DMS153 (cell line): ENCODE measurements around the gene SLC24A2.
"Not testable (repeated sequence)": the region's sequence is repeated elsewhere in the genome, so short reads cannot be mapped to it uniquely, and the experiment has no call there.

ENCODE experiments used
- DNase-seq: peaks from one replicate; lab custom pipeline; 2025; lab: John Stamatoyannopoulos, UW

Gene SLC24A2

DNA sequence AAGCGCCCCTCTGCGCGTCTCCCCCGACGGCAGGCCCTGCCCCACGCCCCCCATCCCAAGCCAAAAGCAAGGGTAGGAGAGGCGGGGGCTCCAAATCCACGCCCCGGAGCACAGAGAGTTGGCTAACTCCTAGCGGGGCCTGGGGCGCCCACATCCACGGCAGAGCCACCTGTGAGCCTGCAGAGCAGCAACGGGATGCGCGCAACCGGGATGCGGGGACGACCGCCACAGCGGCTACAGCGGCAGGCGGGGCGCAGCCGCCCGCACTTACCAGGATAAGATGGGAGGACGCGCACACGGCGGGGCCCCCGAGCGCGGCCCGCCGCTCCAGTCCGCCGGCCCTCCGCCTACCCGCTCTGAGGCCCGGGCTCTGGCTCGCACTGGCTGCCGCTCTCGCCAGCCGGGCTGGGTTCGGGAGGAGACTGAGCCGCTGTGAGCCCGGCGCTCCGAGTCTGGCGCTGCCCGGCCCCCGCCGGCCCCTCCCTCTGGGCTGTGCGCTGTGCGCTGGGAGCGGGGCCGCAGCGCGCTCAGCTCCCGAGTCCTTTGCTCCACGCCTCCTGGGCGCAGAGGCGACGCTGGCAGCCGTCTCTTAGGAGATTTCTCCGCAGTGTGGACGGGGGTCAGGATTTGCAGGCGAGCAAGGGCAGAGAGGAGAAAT, at the start of gene SLC24A2:
TSS of gene SLC24A2 (minus strand) at position 424 of the 658 bp plus-strand sequence.
- no peak for DNase-seq

DNA sequence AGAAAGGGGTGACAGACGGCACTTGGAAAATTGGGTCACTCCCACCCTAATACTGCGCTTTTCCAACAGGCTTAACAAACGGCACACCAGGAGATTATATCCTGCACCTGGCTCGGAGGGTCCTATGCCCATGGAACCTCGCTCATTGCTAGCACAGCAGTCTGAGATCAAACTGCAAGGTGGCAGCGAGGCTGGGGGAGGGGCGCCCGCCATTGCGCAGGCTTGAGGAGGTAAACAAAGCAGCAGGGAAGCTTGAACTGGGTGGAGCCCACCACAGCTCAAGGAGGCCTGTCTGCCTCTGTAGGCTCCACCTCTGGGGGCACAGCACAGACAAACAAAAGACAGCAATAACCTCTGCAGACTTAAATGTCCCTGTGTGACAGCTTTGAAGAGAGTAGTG, 44.5 kb upstream of the SLC24A2 start:
- not testable (repeated sequence) for DNase-seq

DNA sequence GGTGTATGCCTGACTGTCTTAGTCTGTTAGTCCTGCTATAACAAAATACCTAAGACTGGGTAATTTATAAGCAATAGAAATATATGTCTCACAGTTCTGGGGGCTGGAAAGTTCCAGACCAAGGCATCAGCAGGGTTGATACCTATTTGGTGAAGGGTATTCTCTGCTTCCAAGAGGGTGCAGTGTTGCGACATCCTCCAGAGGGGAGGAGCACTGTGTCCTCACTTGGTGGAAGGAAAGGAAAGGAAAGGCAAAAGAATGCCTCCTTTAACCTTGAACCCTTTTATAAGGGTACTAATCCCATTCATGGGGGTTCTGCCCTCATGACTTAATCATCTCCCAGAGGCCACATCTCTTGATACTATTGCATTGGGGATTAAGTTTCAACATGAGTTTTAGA, 42.0 kb upstream of the SLC24A2 start:
- no peak for DNase-seq

DNA sequence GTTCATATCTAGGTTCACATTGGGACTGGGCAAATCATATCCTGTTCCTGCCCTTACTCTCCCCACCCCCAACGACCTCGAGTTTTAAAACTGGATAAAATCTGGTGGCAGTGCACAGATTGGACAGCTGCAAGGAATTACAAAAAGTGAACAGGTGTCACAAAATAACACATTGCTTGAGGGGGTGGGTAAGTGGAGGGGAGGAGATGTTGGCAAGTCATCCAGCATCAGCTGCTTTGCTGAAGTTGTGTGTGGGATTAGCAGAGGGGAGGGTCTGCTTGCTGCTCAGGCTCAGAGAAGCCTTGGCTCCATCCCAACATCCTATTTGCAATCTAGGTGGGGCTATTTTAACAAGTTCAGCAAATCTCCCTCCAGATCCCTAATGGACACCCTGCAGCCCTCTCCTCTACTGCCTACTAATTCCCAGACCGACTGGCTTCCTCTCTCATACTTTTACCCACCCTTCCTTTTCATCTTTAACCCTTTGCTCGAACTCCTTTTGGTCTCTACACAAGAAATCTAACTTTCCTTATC, 39.8 kb upstream of the SLC24A2 start:
- DNase-seq: peak; percentile 11

DNA sequence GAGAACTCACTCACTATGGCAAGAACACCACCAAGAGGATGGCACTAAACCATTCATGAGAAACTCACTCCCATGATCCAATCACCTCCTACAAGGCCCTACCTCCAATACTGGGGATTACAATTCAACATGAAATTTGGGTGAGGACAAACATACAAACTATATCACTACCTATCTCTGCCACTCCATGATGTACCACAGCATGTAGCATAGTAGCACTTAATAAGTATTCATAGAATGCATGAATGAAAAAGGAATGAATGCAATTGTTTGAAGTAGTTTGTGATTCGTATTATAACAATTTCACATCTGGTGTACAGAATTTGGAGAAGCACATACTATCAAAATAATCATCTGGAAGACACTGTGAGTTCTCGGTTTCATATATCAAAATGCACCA, 27.9 kb upstream of the SLC24A2 start:
- no peak for DNase-seq

DNA sequence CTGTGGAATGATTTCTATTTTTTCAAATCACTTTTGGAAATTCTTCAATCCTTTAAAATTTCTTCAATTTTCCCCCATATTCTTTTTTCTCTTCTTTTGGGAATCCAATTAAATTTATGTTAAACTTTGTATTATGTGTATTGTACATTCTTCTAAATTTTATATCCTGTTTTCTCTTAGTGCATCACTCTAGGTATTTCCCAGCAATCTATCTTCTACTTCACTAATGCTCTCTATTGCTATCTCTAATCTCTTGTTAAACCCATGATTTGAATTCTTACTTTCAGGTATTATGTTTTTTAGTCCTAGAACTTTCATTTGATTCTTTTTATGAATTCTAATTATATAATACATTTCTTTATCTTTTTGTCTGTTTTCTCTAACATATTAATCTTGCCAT, 23.4 kb upstream of the SLC24A2 start:
- no peak for DNase-seq

DNA sequence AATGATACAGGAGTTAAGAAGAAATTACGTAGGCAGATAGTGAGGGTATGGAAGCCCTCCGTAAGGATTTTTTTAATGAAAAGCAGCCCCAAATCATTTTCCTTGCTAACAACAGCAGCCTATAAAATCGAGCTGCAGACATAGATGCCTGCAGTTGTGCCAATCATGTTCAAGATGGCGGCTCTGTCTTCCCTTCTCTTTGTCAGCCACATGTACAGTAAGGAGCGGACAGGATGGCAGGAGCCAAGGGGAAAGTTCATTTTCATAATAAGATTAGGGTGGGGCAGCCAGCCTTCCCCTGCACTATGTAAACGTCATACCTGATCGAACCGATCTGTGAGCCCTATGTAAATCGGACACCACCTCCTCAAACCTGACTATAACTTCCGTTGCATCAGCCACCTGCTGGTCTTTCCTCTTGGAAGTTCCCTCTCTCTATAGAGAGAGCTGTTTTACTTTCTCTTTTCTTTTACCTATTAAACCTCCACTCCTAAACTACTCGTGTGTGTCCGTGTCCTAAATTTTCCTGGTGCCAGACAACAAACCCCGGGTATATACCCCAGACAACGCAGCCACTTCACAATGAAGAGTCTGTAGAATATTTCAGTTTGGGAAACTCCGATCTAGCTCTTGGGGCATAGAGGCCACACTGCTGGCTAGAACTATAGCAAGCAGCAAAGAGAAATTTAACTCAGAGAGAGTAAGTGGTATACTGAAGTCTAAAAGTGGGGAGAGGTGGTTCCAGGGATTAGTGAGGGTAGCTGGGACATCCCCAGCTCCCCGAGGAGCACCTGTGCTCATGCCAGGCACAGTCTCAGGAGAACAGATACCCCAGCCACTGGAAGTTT, 20.8 kb upstream of the SLC24A2 start:
- no peak for DNase-seq

DNA sequence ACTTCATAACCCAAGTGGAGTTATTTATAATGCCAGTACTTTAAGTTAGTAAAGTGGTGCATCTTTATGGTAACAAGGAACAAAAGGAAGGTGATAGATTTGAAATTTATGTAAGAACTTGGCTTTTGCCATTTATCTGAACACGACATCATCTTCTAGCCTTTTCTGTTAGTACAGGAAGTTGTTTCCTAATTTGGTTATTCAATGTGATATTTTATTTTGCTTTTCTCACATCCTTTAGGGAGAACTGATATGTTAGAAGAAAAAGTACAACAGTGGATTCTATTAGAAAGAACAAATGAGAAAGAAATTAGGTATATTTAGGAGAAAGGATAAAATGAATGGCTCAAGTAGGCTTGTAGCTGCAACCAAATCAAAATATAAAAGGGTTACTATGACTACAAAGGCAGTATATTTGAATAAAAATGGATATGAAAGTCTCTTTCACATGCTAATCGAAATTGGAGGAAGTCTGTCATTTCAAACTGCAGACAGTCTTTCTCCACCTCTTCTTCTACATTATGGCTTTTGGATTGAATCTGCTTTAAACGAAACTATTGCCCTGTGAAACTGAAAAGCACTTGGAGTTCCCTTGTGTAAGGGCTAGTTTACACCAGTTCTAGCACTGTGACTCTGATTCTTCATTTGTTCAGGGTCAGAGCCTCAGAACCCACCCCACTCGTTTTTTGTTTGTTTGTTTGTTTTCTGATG, 18.5 kb upstream of the SLC24A2 start:
- DNase-seq: no peak

DNA sequence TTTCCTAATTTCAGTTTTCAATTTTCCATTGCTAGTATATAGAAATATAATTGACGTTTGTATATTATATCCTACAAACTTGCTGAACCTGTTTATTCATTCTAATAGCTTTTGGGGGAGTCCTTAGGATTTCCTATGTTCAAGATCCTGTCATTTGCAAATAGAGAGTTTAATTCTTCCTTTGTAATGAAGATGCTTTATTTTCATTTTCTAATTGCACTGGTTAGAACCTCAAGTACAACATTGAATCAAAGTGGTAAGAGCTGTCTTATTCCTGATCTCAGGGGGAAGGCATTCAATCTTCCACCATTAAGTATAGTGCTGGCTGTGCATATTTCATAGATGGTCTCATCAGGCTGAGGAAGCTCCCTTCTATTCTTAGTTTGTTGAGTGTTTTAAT, 15.6 kb upstream of the SLC24A2 start:
- DNase-seq: no peak

DNA sequence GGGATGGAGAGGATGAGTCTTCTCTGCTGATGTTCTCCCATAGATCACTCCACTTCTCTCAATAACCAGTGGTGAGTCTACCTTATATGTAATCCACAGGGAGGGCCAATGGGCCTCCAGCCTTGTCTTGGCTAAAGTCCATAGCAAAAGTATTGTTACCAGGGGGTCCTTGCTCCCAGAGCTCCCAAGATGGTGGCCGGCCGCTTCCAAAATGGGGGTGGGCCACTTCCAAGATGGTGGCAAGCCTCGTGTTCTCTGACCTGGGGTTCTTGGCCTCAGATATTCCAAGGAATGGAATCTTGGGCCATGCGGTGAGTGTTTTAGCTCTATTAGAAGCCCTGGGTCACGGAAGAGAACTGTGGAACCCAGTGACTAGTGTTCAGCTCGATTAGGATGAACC, 12.0 kb upstream of the SLC24A2 start:
- no peak for DNase-seq

DNA sequence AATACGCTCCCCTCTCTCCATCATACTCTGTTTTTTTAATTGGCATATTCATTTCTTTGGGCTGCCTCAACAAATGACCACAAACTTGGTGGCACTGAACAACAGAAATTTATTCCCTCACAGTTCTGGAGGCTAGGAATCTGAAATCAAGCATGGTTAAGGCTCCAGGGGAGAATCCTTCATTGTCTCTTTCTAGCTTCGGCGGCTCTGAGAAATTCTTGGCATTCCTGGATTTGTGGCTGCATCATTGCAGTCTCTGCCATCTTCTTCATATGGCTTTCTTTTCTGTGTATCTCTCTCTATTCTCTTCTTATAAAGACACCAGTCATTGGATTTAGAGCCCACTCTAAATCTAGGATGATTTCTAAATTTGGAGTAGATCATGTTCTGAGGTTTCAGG, 10.9 kb upstream of the SLC24A2 start:
- DNase-seq: no peak

DNA sequence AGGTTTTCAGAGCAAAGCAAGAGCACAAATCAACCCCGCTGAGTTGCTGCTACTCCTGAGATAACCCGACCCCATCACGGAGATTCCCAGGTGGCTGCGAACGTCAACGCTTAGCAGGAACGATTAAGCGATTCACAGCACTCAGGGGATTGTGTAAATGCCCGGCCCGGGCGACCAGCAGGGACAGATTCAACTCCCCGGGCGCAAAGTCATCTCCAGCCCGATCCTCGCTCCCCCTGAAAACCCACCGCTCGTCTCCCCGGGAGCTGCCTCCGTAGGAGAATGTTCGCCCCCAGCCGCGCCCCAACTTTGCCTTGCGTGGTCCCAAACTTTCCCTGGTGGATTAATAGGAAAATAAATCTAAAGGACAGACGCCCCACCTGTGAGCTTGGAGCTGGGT, 685 bp downstream of the SLC24A2 start:
- peak; percentile 18 for DNase-seq

DNA sequence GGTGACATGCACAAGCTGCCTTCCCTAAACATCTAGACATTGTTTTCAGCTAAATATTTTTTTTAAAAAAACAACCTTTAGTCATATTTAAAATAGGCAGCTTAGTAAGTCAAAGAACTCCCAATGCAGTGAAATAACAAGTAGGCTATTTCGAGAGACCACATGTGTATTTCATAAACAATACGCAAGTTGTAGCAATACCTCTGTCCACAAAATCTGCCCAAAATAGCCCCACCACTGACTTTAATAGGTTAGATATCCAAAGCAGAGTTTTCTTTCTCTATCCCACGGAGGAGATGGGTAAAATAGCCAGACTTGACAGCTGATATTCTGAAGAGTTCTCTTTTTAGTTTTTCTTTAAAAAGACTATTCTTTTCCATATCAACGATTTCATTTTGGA, 1.2 kb downstream of the SLC24A2 start:
- no peak for DNase-seq

DNA sequence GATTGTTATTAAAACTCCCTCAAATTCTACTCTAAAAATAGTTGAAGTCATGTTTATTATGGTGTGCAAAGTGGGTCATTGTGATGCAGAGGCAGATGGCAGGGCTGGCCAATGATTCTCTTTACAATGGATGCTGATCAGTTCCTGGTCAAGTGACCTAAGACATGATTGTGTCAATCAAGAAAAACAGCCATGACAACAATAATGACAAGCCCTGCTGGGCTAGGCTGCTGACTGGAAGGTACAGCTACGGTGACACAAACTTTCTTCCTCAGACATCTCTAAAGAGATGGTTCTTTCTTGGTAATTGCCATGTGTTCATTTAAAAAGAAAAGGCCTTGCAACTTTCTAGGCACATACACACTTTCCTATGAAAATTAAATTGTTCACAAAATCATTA, 3.6 kb downstream of the SLC24A2 start:
- DNase-seq: no peak

DNA sequence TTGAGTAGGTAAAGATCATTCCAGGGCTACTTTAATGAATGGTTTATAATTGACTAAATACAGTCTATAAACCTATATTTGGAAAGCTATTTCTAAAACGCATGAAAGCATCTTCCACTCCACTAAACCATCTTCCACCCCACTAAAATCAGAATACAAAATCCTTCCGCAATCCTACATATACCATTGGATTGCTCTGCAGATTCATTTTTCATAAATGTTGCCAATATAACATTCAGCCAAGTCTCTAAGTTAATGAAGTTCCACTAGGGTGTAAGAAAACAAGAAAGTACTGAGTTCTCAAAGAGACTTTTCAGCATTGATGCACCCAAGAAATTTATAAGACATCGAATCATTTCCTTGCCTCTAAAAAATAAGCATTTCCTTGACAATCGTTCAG, 4.7 kb downstream of the SLC24A2 start:
- DNase-seq: no peak

DNA sequence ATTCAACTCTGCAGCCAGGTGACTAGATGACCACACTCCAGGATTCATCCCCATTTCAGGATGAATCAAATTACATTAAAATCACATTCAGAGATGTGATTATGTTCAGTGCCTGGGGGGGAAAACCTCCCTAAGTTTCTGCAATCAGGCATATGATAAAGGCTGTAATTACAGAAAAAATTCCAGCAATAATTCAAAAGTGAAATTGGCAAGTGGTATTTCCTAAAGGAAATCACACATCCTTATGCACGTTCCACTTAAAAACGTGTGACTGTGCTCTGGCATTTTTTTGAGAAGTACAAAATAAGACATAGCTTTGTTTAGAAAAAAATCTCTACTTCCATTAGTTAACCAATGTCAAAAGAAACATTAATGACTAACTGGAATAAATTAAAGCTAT, 5.3 kb downstream of the SLC24A2 start:
- no peak for DNase-seq

DNA sequence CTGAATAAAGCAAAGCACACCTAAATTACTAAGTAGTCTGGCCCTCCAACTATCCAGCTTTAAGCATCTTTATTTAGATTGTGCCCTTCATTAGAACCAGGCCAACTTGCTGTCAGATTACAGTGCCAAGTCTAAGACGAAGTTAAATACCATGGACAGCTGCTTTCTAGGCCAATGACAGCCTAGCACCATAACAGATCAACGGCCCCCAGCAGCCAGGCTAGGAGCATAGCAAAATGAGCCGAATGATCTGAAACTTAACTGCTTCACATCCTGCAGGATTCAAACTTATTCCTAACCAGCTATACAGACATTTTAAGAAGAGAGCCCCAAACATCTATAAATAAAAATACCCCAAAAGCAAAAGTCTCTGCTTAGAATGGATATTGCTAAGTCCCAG, 6.8 kb downstream of the SLC24A2 start:
- no peak for DNase-seq

DNA sequence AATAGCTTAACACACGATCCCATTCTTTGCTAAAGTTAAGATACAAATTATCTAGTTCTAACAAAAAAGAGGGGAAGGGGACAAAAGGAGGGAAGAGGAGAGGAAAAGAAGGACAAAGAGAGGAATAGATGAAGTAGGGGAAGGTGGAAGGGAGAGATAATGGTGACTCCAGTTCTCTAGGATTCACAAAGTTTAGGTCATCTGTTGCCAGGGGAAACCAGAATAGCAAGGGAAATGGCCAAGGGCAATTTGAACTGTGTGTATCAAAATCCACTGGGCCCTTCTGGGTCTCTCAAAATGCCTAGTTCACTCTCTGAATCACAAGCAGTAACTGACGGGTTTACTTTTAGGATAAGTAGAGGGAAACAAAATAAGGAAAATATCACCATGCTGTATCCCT, 7.6 kb downstream of the SLC24A2 start:
- no peak for DNase-seq

DNA sequence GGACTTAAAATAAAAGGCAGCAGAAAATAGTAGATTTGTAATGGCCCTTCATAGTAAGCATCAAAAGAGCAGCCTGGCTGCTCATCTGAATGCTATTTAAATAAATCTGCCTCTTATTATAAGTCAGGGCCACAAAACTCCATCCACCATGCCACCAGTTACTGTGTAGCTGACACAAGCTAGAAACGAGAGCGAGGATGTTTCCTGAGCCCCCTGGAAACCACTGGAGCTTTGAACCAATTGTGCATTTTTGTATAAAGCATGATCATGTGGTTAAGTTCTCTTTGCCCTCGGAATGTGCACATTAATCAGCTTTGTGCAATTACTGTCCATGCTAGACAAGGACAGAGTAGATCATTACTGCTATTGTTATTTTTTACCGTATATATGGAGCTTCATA, 17.4 kb downstream of the SLC24A2 start:
- no peak for DNase-seq

DNA sequence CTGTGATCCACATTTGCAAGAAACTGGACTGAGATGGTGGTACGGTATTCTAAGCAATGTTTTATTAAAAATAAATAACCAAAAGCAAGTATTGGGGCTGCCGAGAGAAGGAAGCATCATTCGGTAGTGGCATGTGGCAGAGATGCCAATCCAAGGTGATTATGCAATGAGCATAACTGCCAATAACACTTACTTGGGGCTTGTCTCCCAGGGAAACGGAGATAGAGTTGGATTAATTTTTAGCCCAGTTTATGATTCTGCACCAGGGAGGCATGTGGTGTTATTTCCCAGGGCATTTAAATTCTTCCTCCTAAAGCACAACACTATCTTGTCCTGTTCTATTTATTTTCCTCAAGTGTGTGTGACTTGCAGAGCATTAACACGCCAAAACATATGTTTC, 17.9 kb downstream of the SLC24A2 start:
- no peak for DNase-seq

DNA sequence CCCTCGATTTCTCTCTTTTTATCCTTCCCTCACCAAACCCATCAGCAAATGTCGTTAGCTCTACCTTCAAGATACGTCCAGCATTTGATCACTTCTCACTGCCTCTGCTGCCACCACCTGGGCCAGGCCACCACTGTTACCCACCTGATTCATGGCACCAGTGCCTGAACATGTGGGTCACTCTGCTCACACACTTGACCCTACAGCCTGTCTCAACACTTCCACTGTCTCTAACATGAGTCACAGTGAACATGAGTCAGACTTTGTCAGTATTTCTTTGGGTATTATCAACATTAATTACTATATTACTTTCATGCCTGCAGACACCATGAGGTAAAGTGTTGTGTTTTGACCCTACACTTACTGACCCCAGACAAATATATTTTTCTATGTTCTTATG, 19.6 kb downstream of the SLC24A2 start:
- DNase-seq: no peak

DNA sequence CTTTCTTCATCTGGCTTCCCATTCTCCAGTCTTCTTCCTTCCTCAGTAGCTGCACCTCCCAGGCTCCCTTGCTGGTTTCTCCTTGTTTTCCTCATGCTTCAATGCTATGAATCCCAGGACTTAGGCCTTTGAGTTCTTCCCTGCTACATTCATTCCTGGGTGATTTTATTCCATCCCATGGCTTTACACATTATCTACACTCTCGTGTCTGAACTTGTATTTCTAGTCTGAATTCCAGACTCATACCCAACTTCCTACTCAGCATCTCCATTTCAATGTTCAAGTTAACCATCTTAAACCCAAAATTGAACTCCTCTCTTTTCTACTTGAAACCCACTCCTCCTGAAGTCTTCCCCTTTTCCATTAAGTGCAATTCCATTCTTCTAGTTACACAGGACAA, 20.0 kb downstream of the SLC24A2 start:
- DNase-seq: no peak

DNA sequence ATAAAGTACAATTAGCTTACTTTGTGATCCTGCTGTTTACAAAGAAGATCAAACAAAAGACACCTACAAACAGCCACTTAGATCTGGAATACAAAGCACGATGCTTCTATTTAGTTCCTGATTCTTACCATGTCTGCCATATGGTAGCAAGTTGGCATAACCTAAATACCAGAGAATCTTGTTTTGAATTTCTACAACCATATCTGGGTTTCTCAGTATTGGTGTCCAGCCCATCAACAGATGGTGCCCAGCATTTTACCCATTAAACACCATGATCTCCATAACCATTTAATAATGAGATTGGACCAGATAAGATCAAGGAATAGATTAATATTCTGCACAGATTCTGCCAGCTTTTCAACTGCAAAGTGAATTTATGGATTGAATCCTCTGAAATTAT, 29.8 kb downstream of the SLC24A2 start:
- DNase-seq: peak; percentile 20
